ENCODE results near the gene DCAF6.

Gene DCAF6

DNA sequence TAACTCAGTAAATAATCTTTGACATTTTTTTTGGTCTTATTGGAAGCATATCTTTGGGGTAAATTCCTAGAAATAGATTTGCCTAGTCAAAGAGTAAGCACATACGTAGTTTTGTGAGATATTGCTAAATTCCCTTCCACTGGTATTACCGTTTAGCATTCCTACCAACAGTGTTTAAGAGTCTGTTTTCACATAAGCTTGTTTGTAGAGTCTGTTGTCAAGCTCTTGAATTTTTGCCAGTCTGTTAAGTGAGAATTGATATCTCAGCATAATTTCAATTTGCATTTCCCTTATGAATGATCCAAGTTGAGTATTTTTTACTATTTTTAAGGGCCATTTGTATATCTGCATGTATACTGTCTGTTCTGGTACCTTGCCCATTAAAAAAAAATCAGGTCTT is 37.3 kb downstream of the DCAF6 start:
- no peak for DNase-seq

DNA sequence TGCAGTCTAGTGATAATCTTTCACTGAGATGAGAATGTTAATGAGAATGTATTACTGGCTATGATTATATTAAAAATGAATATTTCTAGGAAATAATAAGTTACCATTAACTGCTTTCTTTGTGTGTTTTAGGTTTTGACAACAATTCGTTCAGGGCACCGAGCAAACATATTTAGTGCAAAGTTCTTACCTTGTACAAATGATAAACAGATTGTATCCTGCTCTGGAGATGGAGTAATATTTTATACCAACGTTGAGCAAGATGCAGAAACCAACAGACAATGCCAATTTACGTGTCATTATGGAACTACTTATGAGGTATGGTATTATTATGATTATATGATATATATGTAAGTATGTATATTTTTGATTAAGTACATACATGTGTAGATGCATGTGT is 38.2 kb downstream of the DCAF6 start:
- DNase-seq: no peak

DNA sequence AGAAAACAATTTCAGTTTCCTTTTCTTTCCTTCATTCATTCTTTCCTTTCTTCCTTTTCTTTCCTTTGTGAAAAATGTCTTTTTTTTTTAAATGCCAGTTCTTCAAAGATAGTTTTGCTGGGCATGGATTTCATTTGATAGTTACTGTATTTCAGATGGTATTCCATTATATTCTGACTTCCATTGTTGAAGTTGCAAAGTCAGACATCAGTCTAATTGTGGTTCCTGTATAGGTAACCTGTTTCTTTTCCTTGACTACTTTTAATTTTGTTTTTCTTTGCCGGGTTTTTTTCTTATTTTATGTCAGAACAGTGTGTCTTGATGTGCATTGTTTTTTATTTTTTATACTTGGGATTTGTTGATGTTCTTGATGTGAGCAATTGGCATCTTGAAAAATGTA is 40.8 kb downstream of the DCAF6 start:
- DNase-seq: no peak

DNA sequence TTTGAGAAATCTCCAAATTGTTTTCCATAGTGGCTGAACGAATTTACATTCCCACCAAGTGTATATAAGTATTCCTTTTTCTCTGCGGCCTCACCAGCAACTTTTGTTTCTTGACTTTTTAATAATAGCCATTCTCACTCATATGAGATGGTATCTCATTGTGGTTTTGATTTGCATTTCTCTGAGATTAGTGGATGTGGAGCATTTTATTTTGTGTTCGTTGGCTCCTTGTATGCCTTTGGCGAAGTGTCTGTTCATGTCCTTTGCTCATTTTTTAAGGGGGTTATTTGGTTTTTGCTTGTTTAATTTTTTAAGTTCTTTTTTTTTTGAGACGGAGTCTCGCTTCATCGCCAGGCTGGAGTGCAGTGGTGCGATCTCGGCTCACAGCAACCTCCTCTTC is 45.5 kb downstream of the DCAF6 start:
- no peak for DNase-seq

DNA sequence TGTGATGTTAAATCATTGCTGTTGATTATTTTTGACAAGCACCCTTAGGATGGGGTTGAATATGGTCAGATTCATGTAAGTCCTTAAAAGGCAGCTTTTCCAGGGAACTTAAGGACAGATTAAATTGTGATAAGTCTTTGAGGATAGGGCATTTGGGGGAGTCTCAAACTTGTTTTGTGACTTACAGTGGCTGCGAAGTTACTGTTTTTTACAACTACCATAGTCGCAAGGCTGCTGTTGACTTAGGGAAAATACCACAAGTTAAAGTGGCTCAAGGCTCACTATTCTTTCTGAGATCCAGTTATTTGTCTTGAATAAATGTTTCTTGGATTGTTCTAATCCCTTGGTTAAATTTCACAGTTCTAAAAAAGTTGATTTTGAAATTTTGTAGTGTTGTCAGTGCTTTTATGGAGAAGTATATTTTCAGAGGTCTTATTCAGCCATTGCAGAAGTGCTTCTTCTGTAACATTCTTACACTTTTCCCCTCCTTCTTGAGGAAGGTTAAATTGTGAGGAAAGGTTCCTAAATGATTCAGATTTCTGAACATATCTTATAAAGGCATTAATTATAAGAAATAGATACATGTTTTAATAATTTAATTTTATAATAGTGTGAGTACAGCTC is 47.4 kb downstream of the DCAF6 start:
- DNase-seq: no peak

DNA sequence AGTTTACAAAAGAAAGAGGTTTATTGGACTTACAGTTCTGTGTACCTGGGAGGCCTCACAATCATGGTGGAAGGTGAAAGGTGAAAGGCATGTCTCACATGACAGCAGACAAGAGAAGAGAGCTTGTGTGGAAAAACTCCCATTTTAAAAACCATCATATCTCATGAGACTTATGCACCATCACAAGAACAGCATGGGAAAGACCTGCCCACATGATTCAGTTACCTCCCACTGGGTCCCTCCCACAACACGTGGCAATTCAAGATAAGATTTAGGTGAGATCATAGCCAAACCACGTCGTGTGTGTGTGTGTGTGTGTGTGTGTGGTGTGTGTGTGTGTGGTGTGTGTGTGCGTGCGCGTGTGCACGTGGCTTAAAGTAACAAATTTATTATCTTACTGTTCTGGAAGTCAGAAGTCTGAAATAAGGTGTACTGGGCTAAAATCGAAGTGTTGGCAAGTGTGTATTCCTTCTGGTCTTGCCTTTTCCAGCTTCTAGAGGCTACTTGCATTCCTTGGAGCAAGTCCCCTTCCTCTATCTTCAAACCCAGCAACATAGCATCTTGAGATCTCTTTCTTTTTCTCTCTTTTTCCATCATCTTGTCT is 48.5 kb downstream of the DCAF6 start:
- DNase-seq: no peak

DNA sequence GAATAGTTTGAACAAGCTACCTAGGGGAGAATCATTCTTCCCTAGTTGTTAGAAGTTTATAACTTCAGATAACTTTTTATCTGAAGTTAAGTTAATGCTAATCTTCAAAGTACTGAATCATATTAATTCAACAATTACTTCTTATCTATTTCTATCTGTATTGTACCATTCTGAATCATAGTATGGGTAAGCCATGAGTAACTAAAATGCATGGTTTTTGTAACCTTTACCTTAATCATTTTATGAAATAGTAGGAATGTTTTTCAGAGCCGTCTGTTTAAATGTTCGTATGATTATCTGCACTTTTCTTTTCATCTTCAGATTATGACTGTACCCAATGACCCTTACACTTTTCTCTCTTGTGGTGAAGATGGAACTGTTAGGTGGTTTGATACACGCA is 50.7 kb downstream of the DCAF6 start:
- no peak for DNase-seq

DNA sequence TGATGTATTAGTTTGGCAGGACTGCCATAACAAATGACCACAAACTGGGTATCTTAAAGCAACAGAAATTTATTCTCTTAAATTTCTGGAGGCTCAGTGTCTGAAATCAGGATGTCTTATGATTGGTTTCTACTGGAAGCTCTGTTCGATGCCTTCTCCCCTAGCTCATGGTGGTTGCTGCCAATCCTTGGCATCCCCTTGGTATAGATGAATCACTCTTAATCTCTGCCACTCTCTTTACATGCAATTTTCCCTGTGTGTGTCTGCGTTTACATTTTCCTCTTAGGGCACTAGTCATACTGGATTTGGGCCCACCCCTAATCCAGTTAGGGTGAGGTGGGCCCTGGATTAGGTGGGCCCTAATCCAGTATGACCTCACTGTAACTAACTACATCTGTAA is 55.1 kb downstream of the DCAF6 start:
- no peak for DNase-seq

DNA sequence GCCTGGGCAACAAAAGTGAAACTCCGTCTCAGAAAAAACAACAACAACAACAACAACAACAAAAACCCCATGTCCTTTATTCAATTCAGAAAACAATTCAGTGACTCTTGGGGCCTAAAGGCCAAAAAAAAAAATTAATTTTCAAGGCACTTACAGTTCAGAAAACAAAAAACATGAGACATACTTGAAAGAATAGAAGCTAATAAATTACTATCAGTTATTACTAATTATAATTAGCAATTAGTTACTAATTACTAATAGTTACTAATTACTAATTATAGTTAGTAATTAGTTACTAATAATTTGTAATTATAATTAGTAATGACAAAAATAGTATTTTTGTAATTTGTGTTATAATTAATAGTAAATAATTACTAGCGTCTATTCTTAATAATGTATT is 57.2 kb downstream of the DCAF6 start:
- no peak for DNase-seq

DNA sequence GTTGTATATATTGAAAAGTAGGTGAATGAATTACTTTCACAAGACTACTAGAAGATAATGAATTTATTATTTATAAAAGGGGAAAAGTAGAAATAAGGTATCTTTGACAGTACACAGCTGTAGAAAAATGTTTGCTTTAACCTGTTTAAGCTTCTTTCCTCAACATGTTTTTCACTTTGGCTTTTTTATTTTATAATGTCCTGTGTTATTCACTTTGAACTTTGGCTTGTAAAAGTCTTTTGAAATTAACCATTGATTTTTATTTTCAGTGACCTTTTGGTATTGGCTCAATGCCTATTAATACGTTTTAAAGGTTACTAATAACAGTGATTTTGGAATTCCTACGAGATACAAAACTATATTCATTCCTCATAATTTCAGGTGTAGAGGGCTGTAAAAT is 58.1 kb downstream of the DCAF6 start:
- DNase-seq: no peak

DNA sequence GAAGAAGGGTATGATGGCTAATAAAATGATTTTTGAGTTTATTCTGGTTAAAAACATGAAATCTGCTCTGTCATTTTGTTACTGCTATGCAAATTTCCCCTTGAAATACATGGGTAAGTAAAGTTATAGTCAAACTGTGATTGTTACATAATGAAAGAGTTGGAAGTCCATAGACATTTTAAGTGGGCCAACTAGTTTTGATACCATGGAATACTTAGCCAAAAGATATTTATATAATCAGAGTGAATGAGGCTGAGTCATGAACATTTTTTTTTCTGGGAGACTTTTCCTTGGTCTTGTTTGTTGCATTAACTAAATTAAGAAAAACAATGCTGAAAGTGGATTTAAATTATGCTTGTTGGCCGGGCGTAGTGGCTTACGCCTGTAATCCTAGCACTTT is 58.6 kb downstream of the DCAF6 start:
- no peak for DNase-seq

DNA sequence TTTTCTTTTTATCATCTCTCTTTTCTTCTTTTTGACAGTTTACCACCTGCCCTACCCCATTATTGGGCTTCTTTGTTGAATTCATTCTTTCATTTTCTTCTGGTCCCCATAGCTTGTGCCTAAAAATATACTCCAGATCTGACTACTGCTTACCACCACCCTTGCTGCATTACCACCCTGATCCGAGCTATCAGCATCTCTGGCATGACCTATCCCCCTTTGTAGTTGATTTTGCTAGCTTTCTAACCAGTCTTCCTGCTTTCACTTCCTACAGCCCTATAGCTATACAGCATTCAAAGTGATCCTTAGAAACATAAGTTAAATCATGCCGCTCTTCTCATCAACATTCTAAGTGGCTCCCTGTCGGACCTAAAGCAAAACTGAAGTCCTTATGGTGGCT is 59.8 kb downstream of the DCAF6 start:
- DNase-seq: no peak

DNA sequence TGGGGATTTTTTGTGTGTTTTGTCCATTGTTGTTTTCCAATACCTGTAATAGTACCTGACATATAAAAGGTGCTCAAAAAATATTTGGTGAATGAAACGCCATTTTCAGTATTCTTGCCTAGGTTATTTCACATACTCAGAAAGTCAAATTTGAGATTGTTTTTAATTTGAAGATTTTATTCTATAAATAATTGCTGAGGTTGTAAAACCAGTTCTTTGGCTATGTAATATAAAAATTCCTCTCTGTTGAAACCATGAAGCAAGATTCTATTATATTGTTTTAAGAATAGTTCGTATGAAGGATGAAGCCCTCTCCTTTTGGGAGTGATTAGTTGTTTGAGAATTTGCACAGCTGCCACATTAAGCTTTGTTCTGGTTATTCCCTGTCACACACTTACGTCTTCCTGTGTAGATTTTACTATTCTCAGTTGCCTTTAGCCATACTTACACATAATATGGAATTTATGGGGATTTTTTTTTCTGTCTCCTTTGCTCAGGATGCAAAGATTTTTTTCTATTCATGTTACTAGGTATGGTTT is 60.6 kb downstream of the DCAF6 start:
- no peak for DNase-seq

DNA sequence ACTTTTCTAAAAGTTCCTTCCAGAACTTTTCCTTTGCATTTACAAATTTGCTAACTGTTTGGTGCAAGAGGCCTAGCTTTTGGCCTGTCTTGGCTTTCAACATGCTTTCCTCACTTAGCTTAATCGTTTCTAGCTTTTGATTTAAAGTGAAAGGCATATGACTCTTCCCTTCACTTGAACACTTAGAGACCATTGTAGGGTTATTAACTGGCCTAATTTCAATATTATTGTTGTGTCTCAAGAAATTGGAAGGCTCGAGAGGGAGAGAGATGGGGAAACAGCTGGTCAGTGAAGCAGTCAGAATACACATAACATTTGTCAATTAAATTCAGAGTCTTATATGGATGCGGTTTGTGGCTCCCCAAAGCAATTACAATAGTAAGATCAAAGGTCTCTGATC is 63.4 kb downstream of the DCAF6 start:
- no peak for DNase-seq

DNA sequence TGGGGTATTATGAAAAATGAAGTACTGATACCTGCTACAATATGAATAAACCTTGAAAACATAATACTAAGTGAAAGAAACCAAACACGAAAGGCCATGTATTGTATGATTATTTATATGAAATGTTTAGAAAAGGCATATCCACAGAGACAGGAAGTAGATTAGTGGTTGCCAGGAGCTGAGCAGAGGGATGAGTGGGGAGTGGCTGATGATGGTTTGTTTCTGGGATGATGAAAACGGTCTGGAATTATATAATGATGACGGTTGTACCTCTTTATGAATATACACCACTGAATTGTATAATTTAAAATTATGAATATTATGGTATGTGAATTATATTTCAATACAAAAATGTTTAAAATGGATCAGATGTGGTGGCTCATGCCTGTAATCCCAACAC is 64.2 kb downstream of the DCAF6 start:
- DNase-seq: no peak

DNA sequence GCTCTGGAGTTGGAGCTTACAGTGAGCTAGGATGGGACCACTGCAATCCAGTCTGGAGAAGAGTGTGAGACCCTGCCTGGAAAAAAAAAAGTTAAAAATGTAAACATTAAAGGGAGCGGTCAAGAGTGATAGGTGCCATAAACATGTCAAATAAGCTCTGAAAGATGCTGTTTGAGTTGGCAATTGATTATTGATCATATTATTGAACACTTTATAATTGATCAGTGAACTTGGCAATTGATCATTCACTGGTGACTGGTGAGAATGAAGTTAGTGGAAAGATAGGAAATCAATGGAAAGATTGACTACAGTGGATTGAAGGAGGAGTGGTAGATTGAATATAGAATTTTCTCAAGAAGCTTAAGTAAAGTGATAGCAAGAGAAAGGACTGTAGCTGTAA is 64.7 kb downstream of the DCAF6 start:
- no peak for DNase-seq

DNA sequence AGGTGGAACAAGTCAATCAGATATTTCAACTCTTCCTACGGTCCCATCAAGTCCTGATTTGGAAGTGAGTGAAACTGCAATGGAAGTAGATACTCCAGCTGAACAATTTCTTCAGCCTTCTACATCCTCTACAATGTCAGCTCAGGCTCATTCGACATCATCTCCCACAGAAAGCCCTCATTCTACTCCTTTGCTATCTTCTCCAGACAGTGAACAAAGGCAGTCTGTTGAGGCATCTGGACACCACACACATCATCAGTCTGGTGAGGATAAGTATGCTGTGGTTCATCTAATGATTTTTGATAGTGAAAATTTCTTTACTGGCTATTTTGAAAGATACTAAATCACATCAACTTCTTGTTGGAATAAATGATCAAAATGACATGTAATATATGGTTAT is 68.0 kb downstream of the DCAF6 start:
- DNase-seq: no peak

DNA sequence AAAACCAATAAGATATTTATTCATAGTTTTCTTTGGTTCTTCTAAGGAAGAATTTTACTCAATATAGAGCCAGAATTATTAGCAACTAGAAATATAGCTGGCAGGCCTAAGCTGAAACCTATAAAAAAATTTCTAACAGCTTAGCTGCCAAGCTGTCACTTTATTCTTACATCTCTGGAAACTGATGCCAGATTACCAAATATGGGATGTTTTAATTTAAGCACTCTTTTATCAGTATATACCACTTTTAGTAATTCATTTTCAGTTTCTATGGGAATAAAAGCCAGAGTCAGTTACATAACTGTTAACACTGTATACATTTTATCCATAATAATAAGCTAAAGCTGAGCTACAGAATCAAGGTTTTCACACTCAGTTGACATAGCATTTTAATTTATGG is 69.0 kb downstream of the DCAF6 start:
- DNase-seq: no peak

DNA sequence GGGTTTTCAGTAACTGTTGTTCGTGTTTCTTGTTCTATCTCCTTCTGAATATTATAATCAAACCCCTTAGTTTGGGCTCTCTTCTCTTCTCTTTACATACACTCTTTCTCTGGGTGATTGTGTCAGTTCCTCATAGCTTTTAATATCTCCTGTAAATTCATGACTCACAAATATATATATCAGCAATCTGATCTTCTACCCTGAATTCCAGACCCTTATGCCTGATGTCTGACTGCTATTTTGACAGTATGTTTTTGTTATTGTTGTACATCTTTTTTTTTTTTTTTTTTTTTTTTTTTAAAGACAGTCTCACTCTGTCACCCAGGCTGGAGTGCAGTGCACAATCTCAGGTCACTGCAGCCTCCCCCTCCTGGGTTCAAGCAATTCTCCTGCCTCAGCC is 71.2 kb downstream of the DCAF6 start:
- no peak for DNase-seq

DNA sequence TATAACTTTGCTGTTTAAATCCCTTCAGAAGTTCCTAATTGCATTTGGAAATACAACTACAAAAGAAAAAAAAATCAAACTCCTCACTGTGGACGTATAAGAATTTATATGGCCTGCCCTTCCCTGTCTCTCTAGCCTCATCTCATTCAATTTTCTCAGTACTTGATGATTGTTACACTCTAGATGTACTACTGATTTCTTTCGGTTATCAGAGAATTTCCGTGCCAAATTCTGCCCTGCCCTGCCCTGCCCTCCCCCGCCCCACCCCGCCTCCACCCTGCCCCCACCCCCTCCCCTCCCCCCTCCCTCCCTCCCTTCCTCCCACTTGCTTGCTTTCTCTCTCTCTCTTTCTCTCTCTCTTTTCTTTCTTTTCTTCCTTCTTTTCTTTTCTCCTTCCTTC is 72.1 kb downstream of the DCAF6 start:
- DNase-seq: no peak

DNA sequence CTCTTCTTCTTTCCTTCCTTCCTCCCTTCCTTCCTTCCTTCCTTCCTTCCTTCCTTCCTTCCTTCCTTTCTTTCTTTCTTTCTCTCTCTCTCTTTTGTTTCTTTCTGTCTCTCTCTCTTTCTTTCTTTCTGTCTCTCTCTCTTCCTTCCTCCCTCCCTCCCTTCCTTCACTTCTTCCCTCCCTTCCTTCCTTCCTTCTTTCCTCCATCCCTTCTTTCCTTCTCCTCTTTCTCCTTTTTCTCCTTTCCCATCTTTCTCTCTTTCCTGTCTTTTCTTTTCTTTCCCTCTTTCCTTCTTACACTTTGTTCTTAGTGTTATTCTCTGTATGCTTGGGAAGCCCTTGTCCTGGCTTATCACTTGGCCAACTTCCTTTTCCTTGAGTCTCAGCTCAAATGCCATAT is 72.8 kb downstream of the DCAF6 start:
- DNase-seq: no peak

DNA sequence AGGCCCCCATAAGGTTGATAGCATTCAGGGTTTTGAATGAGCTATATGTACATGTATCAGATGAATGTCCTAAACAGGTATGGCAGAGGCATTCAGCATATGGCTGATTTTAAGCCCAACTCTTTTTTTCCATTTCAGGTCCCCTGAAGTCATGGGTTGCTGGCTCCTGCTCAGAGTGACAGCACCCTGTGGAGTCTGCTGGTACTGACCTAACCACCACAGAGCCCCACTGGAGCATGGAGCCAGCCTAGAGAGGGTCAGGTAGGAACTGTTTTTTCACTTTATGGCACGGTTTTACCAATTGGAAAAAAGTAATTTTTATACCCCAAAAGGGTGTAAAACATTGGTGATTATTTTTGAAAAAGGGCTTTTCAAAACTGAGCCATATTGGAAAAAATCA is 82.9 kb downstream of the DCAF6 start:
- no peak for DNase-seq

DNA sequence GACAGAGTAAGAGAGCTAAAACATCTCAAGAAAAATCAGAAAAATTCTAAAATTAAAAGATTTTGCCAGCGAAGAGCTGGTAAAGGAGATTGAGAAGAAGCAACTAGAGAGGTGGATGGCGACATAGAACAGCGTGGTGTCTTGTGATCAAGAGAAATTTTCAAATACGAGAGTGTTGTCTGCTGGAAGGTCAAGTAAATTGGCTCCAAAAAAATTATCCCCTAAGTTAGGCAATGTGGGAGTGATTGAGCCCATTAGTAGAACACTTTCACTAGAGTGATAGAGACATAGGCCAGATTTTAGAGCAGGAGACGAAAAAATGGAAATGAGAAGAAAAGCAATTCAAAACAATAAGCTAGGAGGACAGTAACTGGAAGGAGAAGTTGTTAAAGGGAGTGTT is 94.7 kb downstream of the DCAF6 start:
- DNase-seq: no peak

DNA sequence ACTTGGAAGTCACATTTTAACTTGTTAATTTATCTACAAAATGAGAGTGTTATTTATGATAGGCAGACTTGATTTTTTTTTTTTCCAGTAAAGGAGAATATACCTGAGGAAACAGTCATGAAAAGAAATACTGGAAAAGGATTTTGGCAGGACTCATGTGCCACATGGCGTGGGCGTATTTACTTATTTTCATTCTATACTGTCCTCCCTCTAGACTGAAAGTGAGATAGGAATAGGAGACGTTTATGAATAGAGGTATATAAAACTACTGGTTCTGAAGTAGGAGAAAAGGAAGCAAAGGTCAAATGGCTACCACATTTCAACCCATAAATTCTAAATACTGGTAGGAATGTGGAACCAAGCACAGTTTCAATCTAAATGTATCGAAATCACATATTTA is 95.1 kb downstream of the DCAF6 start:
- no peak for DNase-seq

DNA sequence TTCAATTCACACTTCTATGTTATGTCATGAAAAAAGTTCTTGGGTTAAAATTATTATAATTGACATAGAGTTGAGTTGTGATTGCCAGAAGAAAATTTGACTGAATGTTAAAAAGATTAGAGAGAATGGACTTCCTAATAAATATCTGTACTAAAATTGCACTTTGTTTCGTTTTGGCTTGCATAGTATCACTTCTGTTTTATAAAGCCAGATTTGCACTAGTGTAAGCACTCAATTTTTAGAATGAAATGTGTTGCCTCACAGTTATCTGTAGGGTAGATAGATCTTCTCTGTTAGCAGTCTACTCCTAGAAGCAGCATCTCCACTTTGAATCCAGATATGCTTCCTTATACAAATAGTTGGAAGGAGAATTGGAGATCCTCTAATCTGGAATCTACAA is 95.5 kb downstream of the DCAF6 start:
- DNase-seq: no peak
